GM12891 (cell line): ENCODE results near the gene FBXO9.

Experiments used
- PAX5 ChIP-seq: IDR thresholded peaks from 2 replicates; pipeline ENCODE4 v1.6.1; 2011; ENCODE audit warnings: low read length, moderate library complexity, mild to moderate bottlenecking; ENCODE audit not compliant: insufficient read depth, severe bottlenecking
- POLR2A ChIP-seq: IDR thresholded peaks from 2 replicates; pipeline ENCODE4 v1.6.1; 2011; ENCODE audit warnings: low read depth, low read length, control low read depth
- POLR2AphosphoS5 ChIP-seq: IDR thresholded peaks from 2 replicates; pipeline ENCODE4 v1.6.1; 2011; ENCODE audit warnings: low read depth, low read length, control low read depth
- SPI1 ChIP-seq: IDR thresholded peaks from 2 replicates; pipeline ENCODE4 v1.6.1; 2011; ENCODE audit warnings: low read depth, low read length, control low read depth

DNA sequence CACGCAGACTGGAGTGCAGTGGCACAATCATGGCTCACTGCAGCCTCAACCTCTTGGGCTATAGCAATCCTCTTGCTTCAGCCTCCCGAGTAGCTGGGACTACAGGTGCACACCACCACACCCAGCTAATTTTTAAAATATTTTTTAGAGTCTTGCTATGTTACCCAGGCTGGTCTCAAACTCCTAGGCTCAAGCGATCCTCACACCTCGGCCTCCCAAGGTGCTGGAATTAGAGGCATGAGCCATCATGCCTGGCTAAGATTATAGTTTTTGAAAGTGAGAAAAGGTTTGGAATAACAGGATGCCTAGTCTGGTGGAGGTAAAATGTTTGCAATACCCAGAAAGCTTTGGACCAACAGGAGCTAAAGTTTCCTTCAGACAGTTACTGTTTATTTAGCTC, 60.1 kb downstream of the FBXO9 start:
- TF ChIP-seq POLR2A (no peak), SPI1 (no peak), PAX5 (no peak), POLR2AphosphoS5 (no peak)
